K562 (cell line): Measurements from ENCODE around the gene KCNQ5.

Source experiments
- CREB1 ChIP-seq, 2 experiments: sonication (generic) in 1 of 2; formaldehyde crosslinking in 1 of 2; IDR thresholded peaks; 2 replicates each; pipeline versions ENCODE4 v1.6.1 to v1.8.0; 2012 to 2022; ENCODE audit warnings: inconsistent platforms in 1 of 2, mild to moderate bottlenecking in 1 of 2, missing genetic modification reagents in 1 of 2, moderate library complexity in 1 of 2
- NCOA2 ChIP-seq, 2 experiments: fragments of 450-650 bp; IDR thresholded peaks; 2 replicates each; pipeline ENCODE4 v1.6.1; 2018; ENCODE audit warnings: mild to moderate bottlenecking in 2 of 2, moderate library complexity in 1 of 2; ENCODE audit not compliant: partially characterized antibody in 2 of 2
- ZNF589 ChIP-seq: fragments of 200-800 bp; sonication (Bioruptor generic); IDR thresholded peaks from 2 replicates; pipeline ENCODE4 v1.6.1; 2016; ENCODE audit warnings: low read depth, missing genetic modification characterization, missing compliant biosample characterization

DNA sequence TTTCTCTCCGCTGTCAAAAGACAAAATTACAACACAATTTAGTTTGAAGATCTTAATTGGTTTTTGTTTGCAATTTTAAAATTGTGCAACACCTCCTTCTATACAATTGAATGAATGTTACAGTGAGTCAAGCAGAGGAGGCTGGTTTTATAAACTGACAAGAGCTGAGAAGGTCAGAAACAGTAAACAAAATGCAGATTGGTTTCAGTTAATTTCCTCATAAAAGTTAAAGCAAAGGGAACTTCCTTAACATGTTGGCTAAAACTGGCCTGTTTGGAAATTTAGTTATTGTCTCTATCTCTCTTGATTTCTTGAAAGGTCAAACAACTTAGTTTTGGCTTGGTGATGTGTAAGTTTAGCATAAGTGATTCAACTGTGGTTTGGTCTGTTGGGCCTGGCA, 581.2 kb downstream of the KCNQ5 start:
- TF ChIP-seq CREB1 (IDR thresholded peaks at IDR 0.05) (no peak), CREB1 (CRISPR knock-in tag; IDR thresholded peaks at IDR 0.05) (no peak), NCOA2 (IDR thresholded peaks at IDR 0.05; ENCODE audit: partially characterized antibody in 2 of 2) (no peak), ZNF589 (CRISPR knock-in tag) (no peak)
